CD14-positive monocyte (primary cell): Measurements from ENCODE around the gene FXYD3. TPM values are rescaled to one million over a fixed set of nuclear protein-coding genes. Genes with fewer than 3 reads are reported as not detected.

Experiments used
- DNase-seq, 3 donors: peaks; one replicate each; pipeline ENCODE4 v3.0.0-alpha.2; 2011 to 2022
- H2AFZ ChIP-seq: 2 replicates; pipeline ENCODE4 v1.6.0; 2012; ENCODE audit warnings: mild to moderate bottlenecking, low read depth, low read length, inconsistent platforms; ENCODE audit not compliant: insufficient read depth, poor library complexity, severe bottlenecking
- H3K27ac ChIP-seq, 2 donors: 1 replicate in 1 of 2; 2 replicates in 1 of 2; pipeline ENCODE4 v1.5.1; 2012 to 2013; ENCODE audit warnings: low read length in 2 of 2, control low read depth in 1 of 2, inconsistent platforms in 1 of 2, low read depth in 1 of 2, mild to moderate bottlenecking in 1 of 2
- H3K27me3 ChIP-seq, 2 donors: one replicate each; pipeline versions ENCODE4 v1.6.0 to v1.6.1; 2011 to 2013; ENCODE audit warnings: low read length in 2 of 2; ENCODE audit not compliant: control insufficient read depth in 2 of 2, insufficient read depth in 2 of 2
- H3K36me3 ChIP-seq, 2 donors: replicated peaks in 1 of 2; 1 replicate in 1 of 2; 2 replicates in 1 of 2; pipeline versions ENCODE4 v1.5.1 to v1.6.1; 2012 to 2013; ENCODE audit warnings: low read length in 2 of 2, control low read depth in 1 of 2, inconsistent platforms in 1 of 2, mild to moderate bottlenecking in 1 of 2; ENCODE audit not compliant: insufficient read depth in 2 of 2, control insufficient read depth in 1 of 2
- H3K4me1 ChIP-seq, 2 donors: 1 replicate in 1 of 2; 2 replicates in 1 of 2; pipeline versions ENCODE4 v1.5.1 to v1.6.1; 2012 to 2013; ENCODE audit warnings: low read length in 2 of 2, control low read depth in 1 of 2, inconsistent platforms in 1 of 2, mild to moderate bottlenecking in 1 of 2, moderate library complexity in 1 of 2; ENCODE audit not compliant: insufficient read depth in 2 of 2, control insufficient read depth in 1 of 2
- H3K4me2 ChIP-seq: replicated peaks from 2 replicates; pipeline ENCODE3; 2012; ENCODE audit warnings: low read length, moderate library complexity, mild to moderate bottlenecking; ENCODE audit not compliant: poor library complexity, severe bottlenecking; ENCODE audit errors: extremely low read depth
- H3K4me3 ChIP-seq, 3 experiments: fragments of 200-600 bp in 1 of 3; sonication (generic) in 1 of 3; replicated peaks in 1 of 3; 1 replicate in 2 of 3; 2 replicates in 1 of 3; pipeline ENCODE4 v1.5.1; 2011 to 2013; ENCODE audit warnings: low read length in 3 of 3, mild to moderate bottlenecking in 3 of 3, control low read depth in 2 of 3, low read depth in 2 of 3, inconsistent platforms in 1 of 3, moderate library complexity in 1 of 3
- H3K79me2 ChIP-seq: 2 replicates; pipeline ENCODE4 v1.6.0; 2012; ENCODE audit warnings: mild to moderate bottlenecking, control low read depth, inconsistent platforms, low read length, moderate library complexity; ENCODE audit not compliant: insufficient read depth
- H3K9ac ChIP-seq: 2 replicates; pipeline ENCODE4 v1.6.0; 2017; ENCODE audit warnings: low read length, mild to moderate bottlenecking; ENCODE audit not compliant: insufficient read depth, poor library complexity, severe bottlenecking
- H3K9me3 ChIP-seq, 2 donors: replicated peaks in 1 of 2; 1 replicate in 1 of 2; 2 replicates in 1 of 2; pipeline versions ENCODE4 v1.5.1 to v1.6.1; 2012 to 2013; ENCODE audit warnings: low read length in 2 of 2, control low read depth in 1 of 2; ENCODE audit not compliant: control insufficient read depth in 1 of 2, insufficient read depth in 1 of 2
- H4K20me1 ChIP-seq: 2 replicates; pipeline ENCODE4 v1.6.0; 2012; ENCODE audit warnings: mild to moderate bottlenecking, low read length, control low read depth, moderate library complexity; ENCODE audit not compliant: insufficient read depth
- H3K27ac Mint-ChIP-seq, 7 donors: one replicate each; pipeline ENCODE4 v1.8.0; 2020; ENCODE audit warnings: mild to moderate bottlenecking in 7 of 7, mixed read lengths in 7 of 7, moderate library complexity in 6 of 7, inconsistent platforms in 2 of 7
- H3K27me3 Mint-ChIP-seq, 3 donors: one replicate each; pipeline ENCODE4 v1.8.0; 2021 to 2022; ENCODE audit warnings: low read depth in 3 of 3, mild to moderate bottlenecking in 3 of 3, mixed read lengths in 3 of 3, moderate library complexity in 3 of 3, inconsistent platforms in 1 of 3
- H3K36me3 Mint-ChIP-seq, 2 donors: one replicate each; pipeline ENCODE4 v1.8.0; 2020; ENCODE audit warnings: mixed read lengths in 2 of 2, inconsistent platforms in 1 of 2, mild to moderate bottlenecking in 1 of 2
- H3K4me1 Mint-ChIP-seq: one replicate; pipeline ENCODE4 v1.8.0; 2020; ENCODE audit warnings: mild to moderate bottlenecking, mixed read lengths
- H3K4me3 Mint-ChIP-seq, 2 donors: one replicate each; pipeline ENCODE4 v1.8.0; 2020; ENCODE audit warnings: mild to moderate bottlenecking in 2 of 2, mixed read lengths in 2 of 2, moderate library complexity in 1 of 2
- H3K9me3 Mint-ChIP-seq, 7 donors: one replicate each; pipeline ENCODE4 v1.8.0; 2020 to 2022; ENCODE audit warnings: mixed read lengths in 7 of 7, mild to moderate bottlenecking in 6 of 7, moderate library complexity in 6 of 7, inconsistent platforms in 2 of 7
- WGBS: methylation state at CpG from one replicate; pipeline ENCODE4 v1.1.5; 2013; ENCODE audit warnings: missing lambda C conversion rate; ENCODE audit not compliant: insufficient coverage; 5-methylcytosine and 5-hydroxymethylcytosine counted together
- intact Hi-C, 2 donors: fragments of 100-400 bp; cut with micrococcal nuclease; formaldehyde crosslinking; loops; one replicate each; pipeline versions ENCODE4 v1.15.0 to v1.15.1; 2023
- polyA plus RNA-seq, 3 donors: library from polyadenylated mRNA; depleted of rRNA in 1 of 3; unstranded in 2 of 3; stranded (reverse) in 1 of 3; fragments of 300-500 nt in 2 of 3; fragments of >200 nt in 1 of 3; fragmentation: Illumina TruSeq in 2 of 3; gene quantifications; 1 replicate in 2 of 3; 2 replicates in 1 of 3; pipeline ENCODE4 v1.2.3, GENCODE V29; 2012 to 2021
- TF ChIP-seq, protein P1 (sequence below): fragments of 200-600 bp; IDR thresholded peaks from one replicate; pipeline ENCODE4 v1.8.0; 2022; ENCODE audit warnings: antibody characterized with exemption, mild to moderate bottlenecking

Gene FXYD3
- polyA plus RNA-seq, 3 donors = not detected

- Histone ChIP-seq H3K9ac (no peak overlapping the region), H3K4me3 (peak overlapping the region in 1 of 3 experiments; percentile 19), H3K36me3 (peaks cover 73 to 87% of the 10 kb centered on the region in 2 donors), H3K27me3 (no peaks in the 10 kb centered on the region), H3K4me1 (peaks cover 29 to 42% of the 10 kb centered on the region in 2 donors), H3K9me3 (peaks cover 31 to 39% of the 10 kb centered on the region in 2 donors), H4K20me1 (peaks cover 44% of the 10 kb centered on the region), H3K4me2 (peak overlapping the region; percentile 21), H3K27ac (peak overlapping the region; percentile 70 to 77), H2AFZ (no peak overlapping the region), H3K79me2 (peaks cover 44% of the 10 kb centered on the region)
- H3K27me3 Mint-ChIP-seq = no peaks in the 10 kb centered on the region
- H3K27ac Mint-ChIP-seq = peak overlapping the region; percentile 66 to 93 (median 88)
- H3K4me3 Mint-ChIP-seq = no peak overlapping the region
- intact Hi-C loops = no loop called here
- DNase-seq = no peak
- H3K4me1 Mint-ChIP-seq = peaks cover 51% of the 10 kb centered on the region
- peaks cover 81 to 91% of the 10 kb centered on the region in 2 donors for H3K36me3 Mint-ChIP-seq
- peaks cover 22 to 35% (median 32%) of the 10 kb centered on the region in 7 donors for H3K9me3 Mint-ChIP-seq
- TF ChIP-seq, protein P1, sequence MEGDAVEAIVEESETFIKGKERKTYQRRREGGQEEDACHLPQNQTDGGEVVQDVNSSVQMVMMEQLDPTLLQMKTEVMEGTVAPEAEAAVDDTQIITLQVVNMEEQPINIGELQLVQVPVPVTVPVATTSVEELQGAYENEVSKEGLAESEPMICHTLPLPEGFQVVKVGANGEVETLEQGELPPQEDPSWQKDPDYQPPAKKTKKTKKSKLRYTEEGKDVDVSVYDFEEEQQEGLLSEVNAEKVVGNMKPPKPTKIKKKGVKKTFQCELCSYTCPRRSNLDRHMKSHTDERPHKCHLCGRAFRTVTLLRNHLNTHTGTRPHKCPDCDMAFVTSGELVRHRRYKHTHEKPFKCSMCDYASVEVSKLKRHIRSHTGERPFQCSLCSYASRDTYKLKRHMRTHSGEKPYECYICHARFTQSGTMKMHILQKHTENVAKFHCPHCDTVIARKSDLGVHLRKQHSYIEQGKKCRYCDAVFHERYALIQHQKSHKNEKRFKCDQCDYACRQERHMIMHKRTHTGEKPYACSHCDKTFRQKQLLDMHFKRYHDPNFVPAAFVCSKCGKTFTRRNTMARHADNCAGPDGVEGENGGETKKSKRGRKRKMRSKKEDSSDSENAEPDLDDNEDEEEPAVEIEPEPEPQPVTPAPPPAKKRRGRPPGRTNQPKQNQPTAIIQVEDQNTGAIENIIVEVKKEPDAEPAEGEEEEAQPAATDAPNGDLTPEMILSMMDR = no peak
- WGBS = no CpG with 5 or more reads among the region's 7 CpGs
These were observed 50.8 kb downstream of the FXYD3 start for GRCh38 chr19:35166100-35167063.

- H3K9me3 Mint-ChIP-seq = peaks cover 13 to 31% (median 21%) of the 10 kb centered on the region in 7 donors
- H3K36me3 Mint-ChIP-seq = peaks cover 71 to 84% of the 10 kb centered on the region in 2 donors
- Histone ChIP-seq H3K4me1 (peaks cover 35 to 52% of the 10 kb centered on the region in 2 donors), H2AFZ (no peak overlapping the region), H3K27ac (peak overlapping the region; percentile 70 to 77), H3K4me3 (peak overlapping the region in 1 of 3 experiments; percentile 19), H3K36me3 (peaks cover 62 to 76% of the 10 kb centered on the region in 2 donors), H3K9me3 (peaks cover 20 to 29% of the 10 kb centered on the region in 2 donors), H4K20me1 (peaks cover 33% of the 10 kb centered on the region), H3K4me2 (peak overlapping the region; percentile 21), H3K27me3 (no peaks in the 10 kb centered on the region), H3K79me2 (peaks cover 34% of the 10 kb centered on the region), H3K9ac (no peak overlapping the region)
- H3K4me1 Mint-ChIP-seq = peaks cover 62% of the 10 kb centered on the region
- peak in 1 of 3 donors; percentile 39 for DNase-seq
- TF ChIP-seq, protein P1 = no peak
- H3K27me3 Mint-ChIP-seq = no peaks in the 10 kb centered on the region
- H3K27ac Mint-ChIP-seq = peak overlapping the region; percentile 81 to 93 (median 90)
- H3K4me3 Mint-ChIP-seq = peak overlapping the region in 1 of 2 donors; percentile 63
- intact Hi-C loops = no loop called here
- WGBS = no CpG with 5 or more reads among the region's 5 CpGs
These were observed 51.9 kb downstream of the FXYD3 start for GRCh38 chr19:35167251-35168119.
